Kasumi-1 (cell line): ENCODE data around the gene TBKBP1.

Source experiments
- DNase-seq, 2 experiments: peaks; one replicate each; lab custom pipeline; 2025; lab: John Stamatoyannopoulos, UW

The TBKBP1 gene

DNA sequence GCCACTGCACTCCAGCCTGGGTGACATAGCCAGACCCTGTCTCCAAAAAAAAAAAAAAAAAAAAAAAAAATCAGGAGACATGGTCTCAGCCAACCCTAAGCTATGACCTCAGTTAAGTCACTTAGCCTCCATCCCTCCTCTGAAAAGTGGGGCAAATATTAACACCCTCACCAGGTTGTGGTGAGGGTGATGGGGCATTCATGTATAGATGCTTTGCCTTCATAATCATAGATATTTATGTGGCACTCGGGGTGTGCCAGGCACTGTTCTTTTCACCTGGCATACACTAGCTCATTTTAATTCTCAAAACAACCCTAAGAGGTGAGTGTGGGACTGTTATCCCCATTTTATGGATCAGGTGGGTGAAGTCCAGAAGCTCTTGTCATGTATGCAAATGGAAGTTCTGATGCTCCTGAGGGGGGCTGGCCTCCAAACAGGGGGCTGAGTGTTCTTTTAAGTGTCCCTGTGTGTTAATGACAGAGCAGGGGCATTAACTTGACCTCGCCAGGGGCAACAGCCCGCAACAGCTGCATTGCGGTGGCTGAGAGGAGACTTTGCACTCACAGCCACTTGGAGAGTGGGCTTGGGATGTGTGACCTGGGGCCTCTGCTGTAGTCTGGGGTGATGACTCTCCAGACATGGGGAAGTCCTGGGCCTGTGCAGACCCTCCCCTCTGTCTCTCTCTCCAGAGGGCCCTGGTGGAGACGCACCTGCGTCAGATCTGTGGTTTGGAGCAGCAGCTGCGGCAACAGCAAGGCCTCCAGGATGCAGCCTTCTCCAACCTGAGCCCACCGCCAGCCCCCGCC, 4.1 kb downstream of the TBKBP1 start:
- DNase-seq: no peak

DNA sequence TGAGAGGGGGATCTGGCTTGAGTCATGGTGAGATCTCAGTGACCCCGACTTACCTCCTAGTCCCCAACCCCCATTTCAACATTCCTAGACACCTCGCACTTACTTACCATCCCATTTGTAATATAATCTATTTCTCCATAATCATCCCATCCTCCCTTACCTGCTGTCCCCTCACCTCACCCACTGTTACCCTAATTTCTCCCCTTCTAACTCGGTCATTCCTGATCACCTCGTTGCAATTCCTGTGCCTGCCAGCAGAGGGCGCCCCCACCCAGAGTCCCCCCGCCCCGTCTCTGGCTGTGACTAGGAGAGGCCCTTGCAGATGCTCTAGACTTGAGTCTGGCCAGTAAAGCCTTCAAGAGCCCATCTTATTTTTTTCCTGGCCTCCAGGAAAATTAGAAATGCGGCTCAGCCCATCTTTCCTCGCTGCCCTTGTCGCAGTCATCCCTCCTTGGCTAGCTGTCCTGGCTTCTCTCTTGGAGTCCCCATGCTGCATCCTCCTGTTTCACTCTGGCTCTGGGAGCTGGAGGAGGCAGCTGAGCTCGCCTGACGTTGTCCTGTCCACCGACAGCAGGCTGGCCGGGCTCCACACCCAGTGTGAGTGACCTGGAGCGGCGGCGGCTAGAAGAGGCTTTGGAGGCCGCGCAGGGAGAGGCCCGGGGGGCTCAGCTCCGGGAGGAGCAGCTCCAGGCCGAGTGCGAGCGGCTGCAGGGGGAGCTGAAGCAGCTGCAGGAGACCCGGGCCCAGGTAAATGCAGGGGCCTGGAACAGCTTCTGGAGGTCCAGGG, 5.0 kb downstream of the TBKBP1 start:
- peak; percentile 75 to 87 for DNase-seq

DNA sequence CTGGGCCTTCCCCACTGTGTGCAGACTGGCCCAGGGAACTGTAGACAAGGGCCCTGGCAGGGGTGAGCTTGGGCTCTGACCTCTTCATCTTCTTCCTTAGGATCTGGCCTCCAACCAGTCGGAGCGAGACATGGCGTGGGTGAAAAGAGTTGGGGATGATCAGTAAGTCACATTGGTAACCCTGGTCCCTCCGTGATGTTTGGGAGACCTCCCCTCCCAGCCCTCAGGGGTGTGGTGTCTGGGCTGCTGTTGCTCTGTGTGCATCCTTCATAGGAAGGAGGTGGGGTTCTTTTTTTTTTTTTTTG, 5.5 kb downstream of the TBKBP1 start:
- no peak for DNase-seq

DNA sequence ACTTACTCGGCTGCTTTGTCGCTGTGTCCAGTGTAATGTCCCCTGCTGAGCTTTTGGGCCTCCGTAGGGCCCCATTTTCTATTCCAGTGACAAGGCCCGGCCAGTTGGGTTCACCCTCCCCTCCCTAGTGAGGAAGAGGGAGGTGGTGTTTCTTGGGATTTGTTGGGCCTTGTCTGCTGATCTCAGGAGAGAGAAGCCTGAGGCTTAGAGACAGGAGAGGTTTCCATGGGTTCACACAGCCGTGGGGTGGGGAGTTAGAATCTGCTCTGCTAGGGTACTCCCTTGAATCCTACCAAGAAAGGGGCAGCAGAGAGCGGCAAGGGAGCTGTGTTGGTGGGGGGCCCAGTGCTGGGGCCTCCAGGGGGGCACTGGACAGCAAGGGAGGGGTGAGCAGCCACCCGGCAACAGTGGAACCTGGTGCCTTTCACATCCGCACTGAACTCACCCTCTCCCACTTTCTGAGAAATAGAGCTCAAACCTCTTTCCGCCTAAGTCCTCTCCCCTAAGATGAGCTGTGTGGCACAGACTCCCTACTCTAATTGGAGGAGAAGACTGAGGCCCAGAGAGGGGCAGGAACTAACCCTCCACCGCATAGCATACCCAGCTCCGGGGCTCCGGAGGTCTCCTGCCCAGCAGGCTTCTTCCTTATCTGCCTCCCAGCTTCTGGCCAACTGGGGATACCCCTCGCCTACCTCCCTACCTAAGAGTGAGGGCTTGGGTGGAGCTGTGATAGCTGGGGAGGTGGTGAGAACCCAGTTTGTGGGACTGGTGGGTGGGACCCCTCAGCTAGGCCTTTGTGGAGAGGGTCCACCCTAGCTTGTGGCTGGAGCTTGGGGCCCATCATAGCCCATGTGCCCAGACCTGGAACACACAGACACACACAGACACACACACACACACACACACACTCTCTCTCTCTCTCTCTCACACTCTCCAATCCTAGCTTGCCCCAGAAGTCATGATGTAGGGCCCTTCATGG, 6.8 kb downstream of the TBKBP1 start:
- DNase-seq: no peak

DNA sequence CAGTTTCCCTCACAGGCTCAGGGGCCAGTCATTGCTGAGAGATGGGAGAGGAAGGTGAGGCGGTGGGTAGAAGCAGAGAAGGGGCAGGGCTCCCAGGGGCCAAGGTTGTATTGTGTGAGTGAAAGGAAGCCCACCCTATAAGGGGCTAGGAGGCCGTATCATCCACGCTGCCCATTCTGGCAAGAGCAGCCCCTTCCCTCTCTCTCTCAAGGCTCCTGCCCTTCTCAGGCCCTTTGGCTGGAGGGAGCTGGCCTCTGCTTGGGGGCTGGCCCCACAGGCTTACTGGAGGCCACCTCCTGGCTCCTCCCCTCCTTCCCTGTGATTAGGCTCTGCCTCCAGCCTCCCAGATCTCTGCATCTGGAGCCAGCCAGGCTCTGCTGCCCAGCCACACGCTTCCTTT, 7.6 kb downstream of the TBKBP1 start:
- no peak for DNase-seq

DNA sequence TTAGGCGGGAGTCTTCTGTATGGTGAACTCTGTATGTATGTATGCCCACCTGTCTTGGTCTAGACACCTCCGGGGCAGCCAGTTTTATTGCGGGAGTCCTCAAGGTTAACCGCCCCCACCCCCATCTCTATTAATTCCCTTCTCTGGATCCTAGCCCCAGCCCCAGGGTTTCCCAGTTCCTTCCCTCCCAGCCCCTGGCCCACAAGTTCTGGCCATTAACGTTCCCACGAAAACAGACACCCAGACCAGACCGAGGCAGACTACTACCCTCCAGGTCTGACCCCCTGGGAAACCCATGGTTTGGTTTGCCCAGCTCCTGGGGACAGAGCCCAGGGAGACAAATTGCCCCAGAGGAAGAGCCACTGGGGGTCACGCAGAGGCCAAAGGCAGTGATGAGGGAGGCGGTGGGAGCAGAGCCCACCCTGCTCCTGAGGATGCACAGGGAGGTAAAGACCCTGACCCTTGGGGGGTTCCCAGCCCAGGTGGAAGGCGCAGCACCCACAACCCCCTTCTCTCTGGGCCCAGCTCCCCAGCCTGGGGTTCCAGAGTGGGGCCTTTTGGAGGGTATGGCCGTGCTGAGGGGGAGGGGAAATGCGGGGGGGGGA, 8.5 kb downstream of the TBKBP1 start:
- DNase-seq: no peak

DNA sequence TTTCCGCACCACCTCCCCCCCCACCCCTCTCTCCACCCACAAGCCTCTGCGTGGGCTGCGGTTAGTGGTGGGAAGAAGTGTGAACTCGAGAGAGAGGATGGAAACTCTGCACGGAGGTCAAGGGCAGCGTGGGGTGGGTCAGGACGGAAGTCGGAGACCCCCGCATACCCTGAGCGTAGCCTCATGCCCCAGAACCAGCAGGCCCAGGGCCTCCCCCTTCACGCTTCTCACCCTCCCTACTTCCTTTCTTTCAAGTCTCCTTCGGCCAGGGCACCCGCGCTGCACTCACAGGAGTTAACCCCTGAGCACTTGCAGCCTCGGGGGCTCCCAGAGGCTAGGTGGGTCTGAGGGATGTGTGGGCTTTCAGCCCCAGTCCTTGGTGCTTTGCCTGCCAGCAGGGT, 9.2 kb downstream of the TBKBP1 start:
- peak; percentile 33 to 41 for DNase-seq

DNA sequence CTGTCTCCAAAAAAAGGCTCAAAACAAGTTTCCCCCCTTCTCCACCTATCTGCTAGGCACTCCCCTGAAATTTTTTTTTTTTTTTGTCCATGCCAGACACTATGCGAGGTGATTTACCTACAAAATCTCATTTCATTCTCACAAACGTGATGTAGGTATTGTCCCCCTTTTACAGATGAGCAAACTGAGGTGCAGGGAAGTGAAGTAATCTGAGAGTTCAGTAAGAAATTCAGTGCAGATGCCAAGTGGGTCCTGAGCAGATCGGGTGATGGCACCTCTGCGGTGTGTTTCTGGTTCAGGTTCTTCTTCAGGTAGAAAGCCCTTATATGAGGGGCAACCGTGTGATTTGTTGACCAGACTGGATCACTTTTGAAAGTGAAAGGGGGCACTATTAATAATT, 9.7 kb downstream of the TBKBP1 start:
- DNase-seq: no peak

DNA sequence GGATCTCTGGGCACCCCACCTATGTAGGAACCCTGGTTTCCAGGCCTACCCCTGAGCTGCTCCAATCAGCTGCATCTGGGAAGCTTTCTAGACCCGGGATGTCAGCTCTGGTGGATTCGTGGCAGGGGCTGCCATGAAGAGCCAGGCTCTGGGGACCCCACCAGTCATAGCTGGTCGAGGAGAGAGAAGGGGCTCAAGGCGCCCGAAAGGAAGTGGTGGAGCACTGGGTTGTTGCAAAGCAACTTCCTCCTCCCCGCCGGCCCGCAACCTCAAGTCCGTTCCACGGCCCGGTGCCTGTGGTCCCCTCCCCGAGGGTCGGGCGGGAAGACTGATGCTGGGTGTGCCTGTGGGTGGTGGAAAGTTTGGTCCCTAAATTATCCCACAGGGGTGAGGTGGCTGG, 10.2 kb downstream of the TBKBP1 start:
- DNase-seq: peak; percentile 42 to 48

DNA sequence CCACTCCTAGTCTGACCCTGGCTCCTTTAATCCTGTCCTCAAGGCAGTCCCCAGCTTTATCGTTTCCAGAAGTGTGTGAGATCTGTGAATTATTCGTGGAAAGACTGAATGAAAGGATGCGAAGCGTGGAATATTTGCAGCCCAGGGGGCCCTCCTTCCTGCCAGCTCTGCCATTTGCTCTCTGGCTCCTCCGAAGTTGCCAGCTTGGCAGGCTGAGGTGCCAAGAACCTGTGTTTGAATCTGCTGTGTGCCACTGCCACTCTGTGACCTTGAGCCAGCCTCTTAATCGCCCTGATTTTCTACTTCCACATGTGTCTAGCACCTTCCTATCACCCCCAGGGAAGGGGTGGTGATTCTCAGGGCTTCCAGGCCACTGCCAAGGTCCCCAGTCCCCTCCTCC, 10.8 kb downstream of the TBKBP1 start:
- DNase-seq: no peak

DNA sequence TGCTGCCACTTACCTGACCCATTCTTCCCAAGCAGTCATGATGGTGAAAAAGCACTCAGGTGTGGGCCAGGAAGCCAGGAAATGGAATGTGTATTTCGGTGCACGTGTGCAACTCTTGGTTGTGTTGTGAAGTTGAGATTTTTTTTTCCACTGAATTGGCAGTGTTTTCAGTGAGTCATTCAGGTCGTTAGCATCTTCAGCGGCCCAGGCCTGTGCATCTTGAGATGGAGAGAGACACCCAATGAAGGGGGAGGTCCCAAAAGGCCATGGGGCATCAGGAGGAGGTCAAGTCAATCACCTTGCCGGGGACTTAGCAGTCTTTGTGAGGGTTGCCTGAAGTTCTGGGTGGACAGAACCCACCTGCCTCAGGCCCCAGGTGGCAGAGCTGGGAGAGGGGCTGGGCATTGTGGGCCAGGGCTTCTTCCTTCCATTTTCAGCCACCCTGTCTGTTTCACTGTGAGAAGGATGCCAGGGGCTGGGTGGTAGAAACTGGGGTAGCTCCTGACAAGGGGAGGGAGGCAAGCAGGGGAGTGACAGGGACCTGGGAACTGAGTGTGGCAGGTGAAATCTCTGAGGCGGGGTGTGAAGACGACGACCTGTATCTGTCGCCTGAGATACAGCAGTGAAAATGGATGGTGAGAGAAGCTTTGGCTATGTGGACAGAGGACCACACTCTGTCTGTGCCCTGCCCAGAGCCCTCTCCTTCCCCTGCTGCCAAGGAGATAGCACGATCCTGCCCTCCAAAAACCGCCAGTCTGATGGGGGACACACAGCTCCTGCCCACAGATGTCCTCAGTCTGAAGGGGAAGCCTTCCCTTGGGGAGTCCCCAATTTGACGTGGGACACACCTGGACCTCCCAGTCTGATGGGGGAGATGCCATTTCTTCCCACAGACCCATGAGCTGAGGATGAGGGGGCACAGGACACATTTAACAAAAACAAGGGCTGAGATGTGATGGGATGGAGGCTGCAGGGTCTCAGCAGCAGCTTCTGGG, 11.9 kb downstream of the TBKBP1 start:
- no peak for DNase-seq

DNA sequence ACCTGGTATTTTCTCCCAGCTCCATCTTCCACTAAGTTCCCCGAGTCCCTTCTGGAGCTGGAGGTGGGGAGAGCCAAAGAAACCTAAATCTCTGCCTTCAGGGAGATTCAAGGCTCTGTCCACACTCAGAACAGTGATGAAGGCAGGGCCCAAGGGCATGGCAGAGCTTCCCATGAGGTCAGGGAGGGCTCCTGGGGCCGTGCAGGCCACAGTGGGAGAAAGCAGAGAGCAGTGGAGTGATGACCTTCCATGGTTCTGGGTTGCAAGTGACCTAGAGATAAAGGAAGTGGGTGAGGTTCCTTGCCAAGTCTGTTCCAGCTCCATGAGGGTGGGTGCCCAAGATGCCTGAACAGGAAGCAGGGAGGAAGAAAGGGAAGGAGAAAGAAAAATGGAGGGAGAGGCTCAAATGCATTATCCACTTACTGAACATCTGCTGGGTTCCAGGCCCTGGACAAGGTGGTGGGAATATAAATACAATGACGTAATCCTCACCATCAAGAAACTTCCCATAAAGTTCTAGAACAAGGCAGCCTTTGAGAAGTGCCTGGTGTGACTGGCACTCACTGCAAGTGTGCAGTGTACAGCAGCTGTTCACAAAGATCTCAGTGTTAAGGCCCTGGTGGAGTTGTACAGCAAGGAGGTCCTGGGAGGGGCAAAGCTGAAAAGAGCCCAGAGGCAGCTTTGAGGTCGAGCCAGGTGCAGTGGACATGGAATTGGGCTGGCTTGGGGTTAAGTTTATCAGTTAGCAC, 13.3 kb downstream of the TBKBP1 start:
- DNase-seq: no peak

DNA sequence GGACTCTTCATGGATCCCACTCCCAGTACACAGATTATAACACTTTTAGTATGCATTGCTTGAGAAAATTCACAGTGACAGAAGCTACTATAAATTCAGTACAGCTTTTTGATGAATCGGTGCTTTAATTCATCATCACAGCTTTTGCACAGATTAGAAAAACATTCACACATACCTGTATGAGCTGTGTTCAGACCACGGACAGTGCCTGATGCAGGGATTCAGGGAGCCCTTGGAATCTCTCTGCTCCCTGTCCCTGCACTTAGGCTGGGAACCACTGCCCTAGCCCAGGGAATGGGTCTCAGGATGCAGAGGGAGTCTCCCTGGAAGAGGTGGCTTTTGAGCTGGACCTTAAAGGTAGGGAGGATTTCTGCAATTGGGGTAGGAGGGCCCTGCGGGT, 13.9 kb downstream of the TBKBP1 start:
- no peak for DNase-seq

DNA sequence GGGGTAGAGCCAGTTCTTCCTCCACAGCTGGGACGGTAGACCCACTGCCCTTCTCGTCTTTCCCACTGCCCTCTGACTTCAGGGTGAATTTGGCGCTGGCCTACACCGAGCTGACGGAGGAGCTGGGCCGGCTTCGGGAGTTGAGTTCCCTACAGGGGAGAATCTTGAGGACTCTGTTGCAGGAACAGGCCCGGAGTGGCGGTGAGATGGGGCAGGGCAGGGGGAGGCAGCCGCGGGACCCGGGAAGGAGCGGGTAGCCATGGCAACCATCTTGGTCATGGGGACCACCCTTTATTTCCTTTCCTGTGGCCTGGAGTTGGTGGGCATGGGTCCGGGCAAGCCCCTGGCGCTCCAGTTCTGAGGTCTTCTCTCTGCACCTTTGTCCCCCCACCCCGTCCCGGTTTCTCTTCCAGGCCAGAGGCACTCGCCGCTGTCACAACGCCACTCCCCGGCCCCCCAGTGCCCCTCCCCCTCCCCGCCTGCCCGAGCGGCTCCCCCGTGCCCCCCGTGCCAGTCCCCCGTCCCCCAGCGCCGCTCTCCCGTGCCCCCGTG, 14.4 kb downstream of the TBKBP1 start:
- DNase-seq: no peak

DNA sequence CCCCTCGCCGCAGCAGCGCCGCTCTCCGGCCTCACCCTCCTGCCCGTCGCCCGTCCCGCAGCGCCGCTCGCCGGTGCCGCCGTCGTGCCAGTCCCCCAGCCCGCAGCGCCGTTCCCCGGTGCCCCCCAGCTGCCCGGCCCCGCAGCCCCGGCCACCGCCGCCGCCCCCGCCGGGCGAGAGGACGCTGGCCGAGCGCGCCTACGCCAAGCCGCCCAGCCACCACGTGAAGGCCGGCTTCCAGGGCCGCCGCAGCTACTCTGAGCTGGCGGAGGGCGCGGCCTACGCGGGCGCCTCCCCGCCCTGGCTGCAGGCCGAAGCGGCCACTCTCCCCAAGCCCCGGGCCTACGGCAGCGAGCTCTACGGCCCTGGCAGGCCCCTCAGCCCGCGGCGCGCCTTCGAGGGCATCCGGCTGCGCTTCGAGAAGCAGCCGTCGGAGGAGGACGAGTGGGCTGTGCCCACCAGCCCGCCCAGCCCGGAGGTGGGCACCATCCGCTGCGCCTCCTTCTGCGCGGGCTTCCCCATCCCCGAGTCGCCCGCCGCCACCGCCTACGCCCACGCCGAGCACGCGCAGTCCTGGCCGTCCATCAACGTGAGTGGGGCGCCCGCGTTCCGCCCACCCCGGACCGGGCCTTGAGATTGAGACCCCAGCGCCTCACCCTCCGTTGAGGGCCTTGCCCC, 15.0 kb downstream of the TBKBP1 start:
- no peak for DNase-seq

DNA sequence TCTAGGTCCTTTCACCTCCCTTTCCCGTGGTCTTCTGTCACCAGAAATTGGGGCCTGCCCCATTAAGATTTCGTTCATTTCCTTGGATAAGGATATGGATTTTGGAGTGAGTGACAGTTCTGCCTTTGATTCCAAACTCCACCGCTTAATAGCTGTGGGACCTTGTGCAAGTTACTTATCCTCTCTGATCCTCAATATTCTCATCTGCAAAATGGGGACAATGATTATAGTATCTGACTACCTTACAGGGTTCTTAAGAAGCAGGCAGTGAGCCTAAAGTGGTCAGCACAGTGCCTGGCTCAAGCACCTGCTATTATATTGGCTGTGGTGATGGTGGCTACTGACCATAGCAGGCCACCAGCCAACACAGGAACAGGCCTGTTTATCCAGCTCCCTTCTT, 15.6 kb downstream of the TBKBP1 start:
- no peak for DNase-seq

DNA sequence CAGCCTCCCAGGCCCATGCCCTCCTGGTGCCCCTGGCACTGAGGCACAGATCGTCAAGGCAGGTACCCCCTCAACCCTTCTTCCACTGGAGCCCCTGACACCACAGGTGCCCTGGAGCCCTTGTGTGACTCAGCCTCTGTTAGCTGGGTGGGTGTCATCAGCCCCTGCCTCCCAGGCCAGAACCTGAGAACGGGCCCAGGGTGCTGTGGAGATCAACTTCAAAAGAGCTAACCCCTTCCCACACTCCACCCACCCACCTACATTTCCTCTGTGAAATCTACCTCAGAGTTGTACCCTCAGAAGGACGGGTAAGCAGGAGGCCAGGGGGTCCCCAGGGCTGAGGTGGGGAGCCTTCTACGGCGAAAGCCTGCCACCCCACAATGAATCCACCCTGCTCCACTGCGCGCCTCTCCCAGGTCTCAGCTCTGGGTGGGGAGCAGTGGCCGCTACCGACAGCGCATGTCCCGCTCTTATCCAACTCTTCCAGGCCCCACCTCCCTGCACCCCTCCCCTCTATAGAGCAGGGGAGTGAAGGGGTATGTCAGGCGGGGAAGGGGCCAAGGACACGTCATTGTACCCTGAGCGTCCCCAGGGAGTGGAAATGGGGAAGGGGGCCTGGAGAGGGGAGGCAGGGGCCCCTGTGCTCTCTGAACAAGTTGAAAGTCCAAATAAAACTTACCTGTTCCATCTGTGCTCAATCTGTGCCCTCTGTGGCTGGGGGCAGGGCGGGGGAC, 17.6 kb downstream of the TBKBP1 start:
- DNase-seq: no peak

DNA sequence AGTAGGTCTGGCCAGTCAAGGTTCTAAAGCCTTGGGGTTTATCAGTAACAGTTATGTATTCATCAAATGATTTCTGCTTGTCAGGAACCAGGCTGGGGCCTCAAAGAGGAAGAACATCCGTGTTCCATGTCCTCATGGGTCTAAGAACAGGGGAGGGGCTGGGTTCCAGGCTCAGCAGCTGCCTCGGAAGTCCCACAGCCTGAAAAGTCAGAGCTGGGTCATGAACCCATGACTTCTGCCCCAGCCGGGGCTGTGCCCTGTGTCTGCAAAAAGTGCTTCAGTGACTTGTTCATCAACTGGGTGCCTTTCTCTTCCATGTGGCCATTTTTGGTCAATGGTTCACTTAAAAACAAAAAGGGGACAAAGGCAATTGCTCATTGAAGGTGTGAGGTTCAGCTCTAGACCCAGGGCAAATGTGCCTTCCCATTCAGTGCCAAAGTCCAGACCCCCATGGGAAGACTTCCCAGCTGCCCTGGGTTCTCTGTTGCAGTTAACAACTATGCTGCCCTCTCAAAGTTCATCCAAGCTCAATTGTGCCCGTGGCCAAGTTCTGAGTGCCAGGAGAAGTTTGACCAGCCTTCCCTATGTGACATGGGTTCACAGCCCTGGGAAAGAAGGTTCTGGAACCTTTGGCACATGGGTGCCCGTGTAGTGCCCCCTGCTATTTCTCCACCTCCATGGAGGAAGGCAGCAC, 18.5 kb downstream of the TBKBP1 start:
- DNase-seq: peak; percentile 30 to 41
